HG02588 (cell line): ENCODE data around the gene PTCH1.

Experiments used
- ATAC-seq: cut with Tn5 transposase; IDR thresholded peaks from one replicate; pipeline ENCODE4 v1.9.1; 2021; ENCODE audit warnings: mild to moderate bottlenecking, moderate library complexity; ENCODE audit not compliant: unreplicated experiment

Gene PTCH1

DNA sequence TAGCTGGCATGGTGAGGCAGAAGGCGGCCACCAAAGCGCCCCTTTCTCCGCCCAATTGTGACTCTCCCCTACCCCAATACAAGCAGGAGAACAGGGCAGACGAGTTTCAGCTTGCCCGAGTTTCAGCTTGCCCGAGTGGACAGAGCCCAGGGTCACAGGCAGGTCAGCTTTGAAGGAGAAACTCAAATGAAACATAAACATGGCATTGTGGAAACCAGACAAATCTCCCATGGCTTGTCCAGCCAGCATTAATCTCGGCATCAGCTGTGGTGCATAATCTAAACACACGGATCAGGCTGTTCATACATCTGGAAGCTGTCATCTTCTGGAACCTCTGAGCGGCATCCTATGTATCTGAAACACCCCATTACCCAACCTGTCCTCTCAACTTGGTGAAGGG is 16.9 kb downstream of the PTCH1 start:
- ATAC-seq: no peak

DNA sequence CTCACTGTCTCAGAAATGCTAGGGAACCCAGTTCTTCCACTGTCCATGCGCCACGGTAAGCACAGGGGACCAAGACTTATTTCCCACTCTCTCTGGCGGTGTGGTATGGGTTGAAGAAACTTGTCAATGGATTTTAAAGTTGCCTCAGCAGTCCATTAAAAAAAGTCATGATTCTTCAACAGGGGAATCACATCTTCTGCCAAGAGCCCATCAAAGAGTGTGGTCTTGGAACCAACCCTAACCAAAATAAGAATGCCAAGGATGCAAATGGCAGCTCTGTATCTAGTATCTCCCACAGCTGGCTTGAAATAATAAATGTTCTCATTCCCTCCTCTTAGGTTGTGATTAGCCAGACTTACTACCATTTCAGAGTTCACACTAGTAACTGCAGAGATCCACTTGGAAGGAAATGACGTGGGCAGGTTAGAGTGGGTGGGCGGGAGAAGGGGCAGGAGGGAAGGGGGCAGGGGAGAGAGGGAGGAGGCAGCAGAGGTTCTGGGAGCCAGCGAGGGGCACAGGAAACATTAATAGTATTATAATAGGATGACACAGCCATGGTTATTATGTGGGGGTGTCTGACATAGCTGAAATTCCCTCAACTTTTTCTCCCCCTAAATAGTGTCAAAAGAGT is 17.6 kb downstream of the PTCH1 start:
- ATAC-seq: no peak

DNA sequence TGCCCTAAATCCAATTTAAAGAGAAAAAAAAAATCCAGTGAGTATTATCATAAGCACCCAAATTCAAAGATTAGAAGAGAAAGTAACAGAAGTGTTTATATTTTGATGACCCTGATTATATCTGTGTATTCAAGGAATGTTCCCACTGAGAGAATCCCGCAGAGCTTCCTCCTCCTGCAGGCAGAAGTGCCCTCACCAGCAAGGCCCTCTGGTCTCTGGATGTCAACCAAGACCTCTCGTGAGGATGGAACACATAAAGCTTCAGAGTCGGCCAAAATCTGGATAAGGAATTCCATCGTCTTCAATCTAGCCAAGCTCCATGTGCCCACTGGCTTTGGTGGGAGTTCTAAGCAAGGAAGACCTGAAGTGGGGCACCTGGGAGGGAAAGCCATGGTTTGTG is 18.1 kb downstream of the PTCH1 start:
- ATAC-seq: no peak

DNA sequence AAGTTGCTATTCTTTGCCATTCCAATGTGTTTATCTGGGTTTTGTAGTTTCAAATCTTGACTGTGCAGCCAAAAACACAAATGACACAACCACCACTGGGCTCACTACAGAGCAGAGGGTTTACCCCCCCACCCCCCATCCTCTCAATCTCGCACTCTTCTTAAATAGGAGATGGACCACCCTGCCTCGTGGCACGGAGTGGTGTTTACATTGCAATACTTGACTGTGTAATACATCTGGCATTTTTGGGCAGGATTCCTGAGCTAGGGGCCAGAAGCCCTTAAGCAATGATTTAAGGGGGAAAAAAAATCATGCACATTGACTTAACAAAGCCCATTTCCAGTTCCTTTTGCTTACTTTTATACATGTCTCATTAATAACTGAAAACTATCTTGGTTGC is 19.0 kb downstream of the PTCH1 start:
- ATAC-seq: no peak

DNA sequence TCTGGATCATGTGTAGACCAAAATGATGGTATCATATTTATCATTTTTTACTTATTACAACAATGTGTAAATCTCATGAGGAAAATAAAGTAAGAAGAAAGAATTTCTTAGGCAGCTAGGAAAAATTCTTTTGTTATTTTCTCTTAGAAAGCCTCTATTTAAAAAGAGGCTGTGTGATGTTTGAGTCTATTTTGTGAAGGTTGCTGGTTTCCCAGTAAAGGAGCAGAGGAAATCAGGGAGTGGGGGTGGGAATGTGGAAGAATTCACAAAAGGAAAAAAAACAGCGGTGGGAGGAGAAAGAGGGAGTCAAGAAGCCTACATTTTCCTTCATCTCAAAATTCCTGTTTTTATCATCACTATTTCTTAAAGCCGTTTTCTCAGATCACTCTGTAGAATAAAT is 20.1 kb downstream of the PTCH1 start:
- no peak for ATAC-seq

DNA sequence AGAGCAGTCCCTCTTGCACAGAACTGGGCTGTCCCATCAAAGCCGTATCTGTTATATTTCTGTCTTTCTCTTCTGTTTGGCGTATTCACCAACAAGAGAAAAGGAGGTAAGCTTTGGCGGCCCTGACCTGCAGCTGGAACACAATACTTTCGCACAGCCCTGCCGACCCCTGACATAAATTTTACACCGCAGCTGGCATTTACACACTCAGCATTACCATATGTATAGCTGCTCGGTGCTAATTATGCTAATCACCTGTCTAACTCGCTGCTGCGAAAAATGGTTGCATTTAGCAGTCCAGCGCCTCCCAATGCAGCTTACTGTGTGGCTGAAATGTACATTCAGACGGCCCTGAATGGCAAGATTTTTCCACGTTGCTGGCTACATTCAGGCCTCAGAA is 20.8 kb downstream of the PTCH1 start:
- no peak for ATAC-seq

DNA sequence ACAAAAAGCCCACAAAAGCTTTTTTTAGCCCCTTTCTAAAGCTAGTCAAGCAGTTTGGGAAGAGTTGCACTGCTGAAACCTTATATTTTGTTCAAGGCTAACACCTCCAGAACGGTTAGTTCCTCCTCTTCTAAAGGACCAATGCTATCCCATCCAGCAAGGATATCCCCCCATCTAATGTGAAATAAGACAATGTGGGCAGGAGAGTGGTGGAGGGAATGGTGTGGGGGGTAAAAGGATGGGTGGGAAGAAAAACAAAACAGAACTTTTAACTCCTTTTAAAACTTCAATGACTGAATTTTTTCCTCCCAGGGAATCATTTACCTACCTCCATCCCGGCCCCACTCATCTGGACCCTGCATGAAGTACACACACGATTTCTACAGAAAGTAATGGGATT is 21.2 kb downstream of the PTCH1 start:
- ATAC-seq: no peak

DNA sequence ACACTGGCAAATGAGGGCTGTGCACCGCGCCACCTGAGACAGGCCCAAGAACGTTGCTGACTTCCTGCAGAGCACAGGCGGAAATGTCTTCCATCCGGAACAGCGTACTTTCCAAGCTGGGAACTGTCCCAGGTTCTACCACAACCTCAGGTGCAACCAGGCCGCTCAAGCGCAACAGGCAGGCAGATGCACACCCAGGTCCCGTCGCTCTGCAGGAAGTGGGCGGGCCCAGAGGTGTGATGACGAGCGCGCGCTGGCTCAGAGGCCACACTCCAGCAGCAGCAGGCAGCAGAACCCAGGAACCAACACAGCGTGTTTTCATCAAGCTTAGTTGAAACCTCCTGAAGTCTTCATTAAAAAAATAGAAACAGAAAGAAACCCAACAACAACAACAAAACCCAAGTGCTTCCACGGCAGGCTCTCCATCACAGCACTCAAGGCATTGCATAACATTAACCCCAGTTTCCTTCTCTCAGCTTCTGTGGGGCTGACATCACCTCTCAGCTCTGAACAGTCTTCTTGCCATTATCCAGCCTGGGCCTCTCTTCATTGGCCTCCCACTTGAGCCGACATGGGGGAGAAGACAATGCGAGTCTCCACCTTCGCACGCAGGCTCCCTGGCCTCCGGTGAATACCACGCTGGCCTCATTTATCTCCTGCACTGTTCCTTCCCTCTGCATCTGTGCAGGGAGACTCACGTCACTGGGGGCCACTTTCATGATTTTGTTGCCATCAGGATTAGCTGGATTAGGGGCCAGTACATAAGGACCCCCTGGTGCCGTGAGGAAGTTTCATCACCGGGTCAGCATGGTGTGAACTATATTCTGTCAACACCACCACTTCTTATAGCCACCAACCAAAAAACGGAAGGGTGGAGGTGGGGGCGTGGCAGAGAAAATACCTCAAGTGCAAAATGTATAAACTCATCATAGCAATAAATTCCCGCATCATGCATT is 22.1 kb downstream of the PTCH1 start:
- ATAC-seq: peak; percentile 96

DNA sequence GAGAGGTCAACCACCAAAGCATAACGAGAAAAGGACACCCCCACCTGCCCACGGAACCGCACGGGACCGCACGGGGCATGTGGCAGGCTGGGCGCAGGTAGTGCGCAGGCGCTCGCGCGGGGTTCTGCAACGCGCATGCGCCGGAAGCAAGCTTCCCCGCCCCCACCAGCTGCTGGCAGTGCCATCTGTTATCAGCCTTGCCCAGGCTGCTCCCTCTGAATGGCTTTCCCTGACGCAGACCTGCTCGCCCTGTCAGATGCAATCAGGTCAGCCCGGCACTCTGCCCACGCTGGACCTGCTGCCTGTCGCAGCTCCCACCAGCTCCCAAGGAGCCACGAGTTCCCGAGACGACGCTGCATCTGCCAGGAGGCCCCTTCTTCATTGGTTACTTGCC is 22.8 kb downstream of the PTCH1 start:
- peak; percentile 17 for ATAC-seq

DNA sequence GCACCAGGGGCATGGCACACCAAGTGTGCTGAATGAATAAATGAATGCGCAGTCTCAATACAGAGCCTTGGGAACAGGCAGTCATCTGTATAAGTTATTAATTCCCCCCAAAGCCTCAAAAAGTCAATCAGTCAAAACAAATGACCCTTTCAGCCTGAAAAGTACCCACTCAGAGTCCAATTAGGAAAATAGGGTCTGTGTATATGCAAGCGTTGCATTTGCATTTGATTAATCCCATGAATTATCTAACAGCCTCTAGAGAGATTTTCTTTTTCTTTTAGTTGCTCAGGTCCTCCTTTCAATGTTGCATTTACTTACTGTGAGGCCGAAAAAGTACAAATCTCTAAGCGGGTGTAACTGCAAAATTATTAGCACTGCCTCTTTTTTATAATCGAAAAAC is 23.4 kb downstream of the PTCH1 start:
- ATAC-seq: no peak

DNA sequence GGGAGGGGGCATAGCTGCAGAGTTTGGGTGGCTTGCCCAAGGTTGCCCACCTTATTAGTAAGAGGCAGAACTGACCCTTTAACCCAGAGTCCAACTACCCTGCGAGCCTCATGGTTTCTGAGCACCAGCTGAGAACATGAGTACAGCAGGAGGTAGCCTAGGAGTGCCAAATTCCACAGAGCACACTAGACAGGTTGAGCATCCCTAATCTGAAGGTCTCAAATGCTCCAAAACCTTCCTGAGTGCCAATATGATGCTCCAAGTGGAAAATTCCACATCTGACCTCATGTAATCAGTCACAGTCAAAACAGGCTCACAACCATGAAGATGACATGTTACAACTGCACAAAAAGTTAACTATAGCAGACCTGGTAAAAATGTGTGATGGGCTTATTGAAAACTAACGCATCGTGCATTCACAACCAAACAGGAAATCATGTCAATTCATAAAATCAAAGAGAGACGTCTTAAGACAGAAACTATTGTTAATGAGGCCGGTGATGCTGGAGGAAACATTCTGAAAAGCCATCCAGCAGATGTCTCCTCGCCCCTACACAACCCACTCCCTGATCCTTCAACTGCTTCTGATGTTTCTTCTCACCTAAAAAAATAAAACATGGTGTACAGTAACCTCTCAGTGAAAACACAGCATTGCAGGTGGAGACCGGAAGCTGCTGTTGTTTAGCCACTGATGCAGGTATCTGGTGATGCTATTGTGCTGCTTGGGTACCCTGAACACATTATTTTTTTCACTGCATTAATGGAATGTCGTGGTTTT is 25.0 kb downstream of the PTCH1 start:
- no peak for ATAC-seq

DNA sequence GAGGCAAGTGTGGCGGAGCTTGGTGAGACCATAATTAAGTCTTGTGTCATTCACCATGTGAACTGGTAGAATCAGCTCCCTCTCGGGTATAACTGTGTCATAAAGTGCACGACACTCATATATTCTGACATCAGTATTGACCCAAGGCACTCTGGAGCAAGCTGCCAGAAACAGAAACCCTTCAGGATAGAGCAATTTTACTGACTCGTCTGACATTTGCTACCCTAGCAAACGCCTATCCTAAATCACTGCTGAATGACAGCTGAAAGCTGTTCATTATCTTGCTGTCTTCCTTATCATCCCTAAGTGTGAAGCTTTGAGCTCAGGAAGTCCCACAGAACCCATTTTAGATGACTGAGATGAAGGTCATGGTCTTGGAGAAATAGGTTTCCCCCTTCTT is 27.8 kb downstream of the PTCH1 start:
- ATAC-seq: no peak

DNA sequence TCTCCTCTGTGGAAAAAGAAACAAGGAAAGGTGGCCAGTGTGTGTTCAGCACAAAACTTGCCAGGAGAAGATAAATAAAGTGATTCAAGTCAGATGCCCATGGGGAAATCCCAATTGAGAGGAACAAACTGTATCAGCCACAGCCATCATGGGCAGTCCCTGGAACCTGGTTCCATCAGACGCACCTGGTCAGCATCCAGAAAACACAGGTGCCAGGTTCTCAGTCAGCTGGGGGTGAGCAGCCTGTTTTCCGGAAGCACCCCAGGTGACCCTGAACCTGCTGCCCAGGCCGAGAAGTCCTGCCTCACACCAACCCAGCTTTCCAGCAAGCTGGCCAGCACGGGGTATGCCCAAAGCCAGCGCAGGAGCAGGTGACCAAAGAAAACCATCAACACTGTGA is 30.5 kb downstream of the PTCH1 start:
- no peak for ATAC-seq

DNA sequence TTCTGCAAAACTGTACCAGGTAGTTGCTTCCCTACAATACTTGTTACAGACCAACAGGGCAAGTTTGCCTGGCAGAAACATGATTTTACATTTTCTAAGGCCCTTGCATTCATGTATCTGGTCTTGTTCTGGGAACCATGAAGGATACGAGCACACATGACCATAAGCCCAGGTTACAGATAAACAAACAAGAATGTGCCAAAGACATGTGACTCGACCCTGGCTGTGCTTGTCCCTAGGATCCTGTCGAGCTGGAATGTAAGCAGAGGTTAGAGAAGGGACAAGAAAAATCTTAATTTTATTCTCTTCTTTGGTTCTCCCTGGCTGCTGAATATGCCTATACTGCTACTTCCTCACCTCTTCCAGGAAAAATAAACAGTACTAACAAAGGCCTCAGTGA is 32.5 kb downstream of the PTCH1 start:
- ATAC-seq: no peak

DNA sequence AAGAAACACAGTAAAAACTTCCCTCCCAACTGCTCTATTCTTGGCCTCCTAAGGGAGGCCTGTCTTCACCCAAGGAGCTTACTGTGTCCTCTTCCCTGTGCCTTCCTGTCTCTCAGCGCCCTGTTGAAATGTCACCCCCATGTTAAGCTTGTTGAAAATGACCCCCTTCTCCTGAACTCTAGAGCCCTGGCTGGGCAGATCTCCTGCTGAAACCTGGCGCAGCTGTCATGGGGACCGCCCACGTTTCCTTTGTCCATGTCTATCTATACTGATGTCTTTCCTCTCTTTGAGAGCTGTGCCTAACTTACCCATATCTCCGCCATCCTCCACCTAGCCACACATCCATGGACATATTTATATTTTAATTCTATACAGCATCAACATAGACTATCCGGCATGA is 33.3 kb downstream of the PTCH1 start:
- no peak for ATAC-seq

DNA sequence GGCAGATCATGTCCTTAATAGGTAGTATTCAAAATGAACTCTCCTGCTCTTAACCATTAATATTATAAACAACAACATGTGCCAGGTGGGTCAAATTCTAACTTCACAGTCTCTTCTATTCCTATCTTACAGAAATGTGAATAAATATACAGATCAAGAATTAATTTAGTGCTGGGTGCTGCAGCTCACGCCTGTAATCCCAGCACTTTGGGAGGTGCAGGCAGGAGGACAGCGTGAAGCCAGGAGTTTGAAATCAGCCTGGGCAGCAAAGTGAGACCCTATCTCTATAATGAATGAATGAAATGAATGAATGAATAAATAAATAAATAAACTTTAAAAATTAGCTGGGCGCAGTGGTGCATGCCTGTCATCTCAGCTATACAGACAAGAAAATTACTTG is 34.1 kb downstream of the PTCH1 start:
- no peak for ATAC-seq

DNA sequence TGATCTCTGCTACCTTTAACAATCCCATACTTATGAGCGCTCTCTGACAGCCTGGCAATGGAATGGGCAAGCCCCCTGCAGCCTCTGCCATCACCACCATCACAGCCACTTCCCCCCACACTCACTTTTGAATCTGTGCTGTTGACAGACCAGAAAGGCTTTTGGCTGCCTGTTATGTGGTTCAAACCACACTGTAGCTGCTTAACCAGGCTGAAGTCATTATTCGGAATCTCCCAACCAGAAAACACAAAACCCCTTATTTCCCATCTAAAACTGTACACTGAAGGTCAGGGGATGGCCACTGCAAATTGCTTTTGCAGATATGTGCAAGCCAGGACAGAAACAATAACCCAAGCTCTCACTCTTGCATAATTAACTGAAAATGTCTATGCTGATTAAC is 35.8 kb downstream of the PTCH1 start:
- ATAC-seq: no peak

DNA sequence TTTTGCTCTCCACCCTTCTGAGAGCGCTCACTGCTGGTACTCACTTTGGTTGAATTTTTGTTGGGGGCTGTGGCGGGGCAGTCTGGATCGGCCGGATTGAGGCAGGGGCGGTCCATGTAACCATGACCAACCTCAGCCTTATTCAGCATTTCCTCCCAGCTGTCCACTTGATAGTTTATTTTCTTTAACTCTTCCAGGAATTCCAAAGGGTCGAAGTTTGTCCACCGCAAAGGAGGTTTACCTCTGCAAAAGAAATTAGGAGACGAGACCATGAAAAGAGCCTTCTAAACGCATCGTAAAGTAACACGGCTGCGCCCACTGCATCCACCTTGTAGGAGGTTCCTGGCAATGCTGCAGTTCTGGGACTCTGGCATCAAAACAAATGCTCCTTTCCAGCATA is 36.4 kb downstream of the PTCH1 start:
- ATAC-seq: no peak

DNA sequence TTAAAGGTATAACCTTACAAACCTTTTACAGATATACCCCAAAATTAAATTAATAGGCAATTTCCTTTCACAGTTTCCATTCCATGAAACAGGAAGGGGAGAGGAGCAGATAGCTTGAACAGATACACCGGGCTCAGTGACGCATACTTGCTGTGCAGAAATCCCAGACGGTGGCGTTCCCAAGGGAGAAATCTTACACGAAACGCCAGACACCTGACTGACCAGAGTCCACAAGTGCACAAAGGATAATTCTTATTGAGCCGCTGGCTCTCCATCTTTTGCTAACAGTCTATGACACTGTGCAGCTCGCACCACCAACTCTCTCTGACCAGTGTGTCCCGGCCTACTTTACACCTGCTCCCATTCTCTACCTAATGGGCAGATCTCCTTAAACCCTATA is 37.4 kb downstream of the PTCH1 start:
- no peak for ATAC-seq

DNA sequence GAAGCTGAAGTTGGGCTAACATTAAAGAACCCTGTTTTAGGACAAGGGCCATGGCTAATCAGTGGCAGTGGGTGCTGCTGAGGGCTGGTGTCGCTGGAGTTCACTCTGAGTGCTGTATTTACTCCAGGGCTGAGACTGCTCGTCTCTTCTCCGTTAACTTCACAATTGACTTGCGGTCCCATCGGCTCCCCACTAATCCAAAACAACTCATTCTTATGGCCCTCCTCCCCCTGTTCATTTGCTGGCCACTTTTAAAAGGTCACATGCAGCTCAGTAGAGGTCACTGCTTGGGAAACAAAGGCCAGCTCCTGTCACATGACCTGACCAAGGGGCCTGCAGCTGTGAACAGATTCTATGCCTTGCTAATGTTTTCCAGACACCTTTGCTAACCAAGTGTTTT is 38.4 kb downstream of the PTCH1 start:
- ATAC-seq: no peak

DNA sequence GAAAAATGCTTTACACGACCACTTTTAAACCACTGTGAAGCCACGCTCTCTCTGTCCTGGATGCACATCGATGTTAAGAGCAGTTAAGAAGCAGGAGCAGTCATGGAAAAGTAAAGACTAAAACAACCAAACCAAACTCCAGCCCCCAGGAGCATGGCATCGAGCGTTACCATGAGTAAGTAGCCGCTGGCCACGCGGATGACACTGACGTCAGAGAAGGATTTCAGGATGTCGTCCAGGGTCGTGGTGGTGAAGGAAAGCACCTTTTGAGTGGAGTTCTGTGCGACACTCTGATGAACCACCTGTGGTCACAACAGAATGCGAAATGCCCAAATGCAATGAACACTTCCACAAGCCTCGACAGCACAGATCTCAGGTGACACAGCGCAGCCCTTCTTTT is 38.9 kb downstream of the PTCH1 start:
- no peak for ATAC-seq

DNA sequence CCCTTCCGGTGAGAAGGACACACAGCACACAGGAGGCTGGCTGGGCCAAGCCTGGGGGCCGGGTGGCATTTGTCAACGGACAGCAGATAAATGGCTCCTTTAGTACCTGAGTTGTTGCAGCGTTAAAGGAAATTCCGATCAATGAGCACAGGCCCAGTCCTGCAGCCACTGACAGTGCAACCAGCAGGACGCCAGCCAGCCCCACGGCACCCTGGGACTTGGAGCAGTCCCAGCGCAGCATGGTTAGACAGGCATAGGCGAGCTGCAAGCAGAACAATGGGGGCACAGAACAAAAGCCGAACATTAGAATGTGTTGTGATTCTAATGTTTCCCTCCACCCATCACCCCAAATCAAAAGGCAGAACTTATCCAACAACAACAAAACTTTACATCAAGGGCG is 39.3 kb downstream of the PTCH1 start:
- no peak for ATAC-seq
